MM.1S (cell line): ENCODE results near the gene PSKH1.

Source experiments
- EZH2phosphoT487 ChIP-seq: fragments of 300-600 bp; sonication (generic); IDR thresholded peaks from 2 replicates; pipeline ENCODE4 v1.6.1; 2018; ENCODE audit warnings: antibody characterized with exemption, low read length
- TF ChIP-seq, protein P1 (sequence below): fragments of 300-600 bp; sonication (generic); IDR thresholded peaks from 2 replicates; pipeline ENCODE4 v1.5.1; 2016; ENCODE audit warnings: antibody characterized with exemption, low read length, mixed read lengths

DNA sequence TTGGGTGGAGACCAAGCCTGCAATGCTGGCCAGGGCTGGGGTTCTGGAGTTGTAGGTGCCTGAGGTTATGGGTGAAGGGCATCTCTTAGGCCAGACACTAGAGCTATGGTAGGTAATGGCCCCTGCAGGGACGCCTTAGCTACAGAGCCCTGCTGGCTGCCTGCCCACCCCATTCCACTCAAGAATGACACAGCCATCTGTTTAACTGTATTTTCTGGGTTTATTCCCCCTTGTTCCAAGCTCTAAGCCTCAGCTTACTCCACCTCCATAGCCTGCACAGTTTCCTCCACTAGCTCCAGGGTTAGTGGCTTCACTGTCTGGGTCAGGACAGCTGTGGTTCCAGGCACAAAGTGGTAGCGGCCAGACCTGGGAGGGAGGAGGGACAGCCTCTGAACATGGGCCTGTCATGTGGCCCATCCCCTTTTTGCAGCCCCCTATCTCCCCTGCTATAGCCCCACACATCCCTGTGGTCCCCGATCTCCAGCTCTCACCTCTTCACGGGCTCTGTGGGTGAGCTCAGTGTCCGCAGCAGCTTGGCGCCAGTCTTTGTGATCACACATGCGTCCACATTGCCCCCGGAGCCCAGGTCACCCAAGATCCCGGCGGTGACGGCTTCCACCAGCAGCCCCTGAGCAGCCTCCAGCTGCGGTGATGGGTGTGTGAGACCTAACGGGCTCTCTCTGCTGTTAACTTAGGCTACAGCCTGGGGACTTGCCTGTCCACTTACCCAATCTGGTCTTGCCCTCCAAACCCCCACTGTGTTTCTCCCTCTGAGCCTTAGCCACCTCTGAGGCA lies 41.4 kb downstream of the PSKH1 start:
- TF ChIP-seq EZH2phosphoT487: no peak
- TF ChIP-seq, protein P1, sequence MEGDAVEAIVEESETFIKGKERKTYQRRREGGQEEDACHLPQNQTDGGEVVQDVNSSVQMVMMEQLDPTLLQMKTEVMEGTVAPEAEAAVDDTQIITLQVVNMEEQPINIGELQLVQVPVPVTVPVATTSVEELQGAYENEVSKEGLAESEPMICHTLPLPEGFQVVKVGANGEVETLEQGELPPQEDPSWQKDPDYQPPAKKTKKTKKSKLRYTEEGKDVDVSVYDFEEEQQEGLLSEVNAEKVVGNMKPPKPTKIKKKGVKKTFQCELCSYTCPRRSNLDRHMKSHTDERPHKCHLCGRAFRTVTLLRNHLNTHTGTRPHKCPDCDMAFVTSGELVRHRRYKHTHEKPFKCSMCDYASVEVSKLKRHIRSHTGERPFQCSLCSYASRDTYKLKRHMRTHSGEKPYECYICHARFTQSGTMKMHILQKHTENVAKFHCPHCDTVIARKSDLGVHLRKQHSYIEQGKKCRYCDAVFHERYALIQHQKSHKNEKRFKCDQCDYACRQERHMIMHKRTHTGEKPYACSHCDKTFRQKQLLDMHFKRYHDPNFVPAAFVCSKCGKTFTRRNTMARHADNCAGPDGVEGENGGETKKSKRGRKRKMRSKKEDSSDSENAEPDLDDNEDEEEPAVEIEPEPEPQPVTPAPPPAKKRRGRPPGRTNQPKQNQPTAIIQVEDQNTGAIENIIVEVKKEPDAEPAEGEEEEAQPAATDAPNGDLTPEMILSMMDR: no peak
